SU-DHL-6 (cell line): Measurements from ENCODE around the gene SPRY4.

Source experiments
- H2AFZ ChIP-seq: fragments of 200-600 bp; sonication (generic); 2 replicates; pipeline ENCODE4 v1.6.1; 2014; ENCODE audit warnings: low read depth, mild to moderate bottlenecking, moderate library complexity, mixed read lengths, antibody characterized with exemption, low read length; ENCODE audit not compliant: severe bottlenecking
- H3F3A ChIP-seq: fragments of 200-600 bp; shearing (Covaris generic); 2 replicates; pipeline ENCODE4 v1.6.0; 2016; ENCODE audit warnings: antibody characterized with exemption, mild to moderate bottlenecking; ENCODE audit not compliant: insufficient read depth
- H3K27ac ChIP-seq: fragments of 200-600 bp; sonication (generic); 2 replicates; pipeline ENCODE4 v1.5.1; 2016; ENCODE audit warnings: low read depth, mild to moderate bottlenecking, low read length, moderate library complexity, mixed read lengths
- H3K27me3 ChIP-seq: fragments of 200-600 bp; sonication (generic), shearing (Covaris generic); 2 replicates; pipeline ENCODE4 v1.6.0; 2014; ENCODE audit warnings: mild to moderate bottlenecking, low read length
- H3K36me3 ChIP-seq: fragments of 200-600 bp; sonication (generic); 2 replicates; pipeline ENCODE4 v1.6.1; 2014; ENCODE audit warnings: mild to moderate bottlenecking, low read length, mixed read lengths
- H3K4me2 ChIP-seq: fragments of 300-600, 200-600 bp; shearing (Covaris generic), sonication (generic); 2 replicates; pipeline ENCODE4 v1.6.0; 2014; ENCODE audit warnings: low read length, low read depth, mild to moderate bottlenecking; ENCODE audit not compliant: poor library complexity, severe bottlenecking
- H3K4me3 ChIP-seq: fragments of 200-600 bp; sonication (generic); 2 replicates; pipeline ENCODE4 v1.5.1; 2014; ENCODE audit warnings: antibody characterized with exemption, low read length, mild to moderate bottlenecking, mixed read lengths; ENCODE audit not compliant: insufficient read depth, poor library complexity, severe bottlenecking
- H3K79me2 ChIP-seq: fragments of 200-600 bp; sonication (generic); 2 replicates; pipeline ENCODE4 v1.6.1; 2014; ENCODE audit warnings: mild to moderate bottlenecking, low read length, moderate library complexity; ENCODE audit not compliant: insufficient read depth
- H3K9ac ChIP-seq: fragments of 200-600 bp; sonication (generic); 2 replicates; pipeline ENCODE4 v1.7.0; 2014; ENCODE audit warnings: mild to moderate bottlenecking, low read length
- H3K9me2 ChIP-seq: fragments of 200-600 bp; sonication (generic); replicated peaks from 2 replicates; pipeline ENCODE4 v1.6.1; 2014; ENCODE audit warnings: low read length; ENCODE audit not compliant: insufficient read depth
- H3K9me3 ChIP-seq: fragments of 200-600 bp; sonication (generic); 2 replicates; pipeline ENCODE4 v1.6.1; 2014; ENCODE audit warnings: low read length, mixed read lengths; ENCODE audit not compliant: insufficient read depth
- H4K20me1 ChIP-seq: fragments of 200-600 bp; sonication (generic); 2 replicates; pipeline ENCODE4 v1.6.1; 2014; ENCODE audit warnings: low read depth, mild to moderate bottlenecking, antibody characterized with exemption, low read length, moderate library complexity, mixed read lengths
- EZH2phosphoT487 ChIP-seq: fragments of 200-600 bp; sonication (generic), shearing (Covaris generic); conservative IDR thresholded peaks from 2 replicates; pipeline ENCODE4 v1.6.1; 2018; ENCODE audit warnings: mild to moderate bottlenecking, antibody characterized with exemption, low read length, moderate library complexity, mixed read lengths
- TF ChIP-seq, protein P1 (sequence below): fragments of 200-600 bp; sonication (generic); IDR thresholded peaks from one replicate; pipeline ENCODE4 v1.5.1; 2017; ENCODE audit warnings: antibody characterized with exemption, mild to moderate bottlenecking, low read length, moderate library complexity; ENCODE audit not compliant: insufficient read depth, poor library complexity, severe bottlenecking

Gene SPRY4

GRCh38 chr5:142307146-142307890 lies 17.5 kb downstream of the SPRY4 start:
- no peak for TF ChIP-seq EZH2phosphoT487
- TF ChIP-seq, protein P1, sequence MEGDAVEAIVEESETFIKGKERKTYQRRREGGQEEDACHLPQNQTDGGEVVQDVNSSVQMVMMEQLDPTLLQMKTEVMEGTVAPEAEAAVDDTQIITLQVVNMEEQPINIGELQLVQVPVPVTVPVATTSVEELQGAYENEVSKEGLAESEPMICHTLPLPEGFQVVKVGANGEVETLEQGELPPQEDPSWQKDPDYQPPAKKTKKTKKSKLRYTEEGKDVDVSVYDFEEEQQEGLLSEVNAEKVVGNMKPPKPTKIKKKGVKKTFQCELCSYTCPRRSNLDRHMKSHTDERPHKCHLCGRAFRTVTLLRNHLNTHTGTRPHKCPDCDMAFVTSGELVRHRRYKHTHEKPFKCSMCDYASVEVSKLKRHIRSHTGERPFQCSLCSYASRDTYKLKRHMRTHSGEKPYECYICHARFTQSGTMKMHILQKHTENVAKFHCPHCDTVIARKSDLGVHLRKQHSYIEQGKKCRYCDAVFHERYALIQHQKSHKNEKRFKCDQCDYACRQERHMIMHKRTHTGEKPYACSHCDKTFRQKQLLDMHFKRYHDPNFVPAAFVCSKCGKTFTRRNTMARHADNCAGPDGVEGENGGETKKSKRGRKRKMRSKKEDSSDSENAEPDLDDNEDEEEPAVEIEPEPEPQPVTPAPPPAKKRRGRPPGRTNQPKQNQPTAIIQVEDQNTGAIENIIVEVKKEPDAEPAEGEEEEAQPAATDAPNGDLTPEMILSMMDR: no peak
- H3K4me3 ChIP-seq: no peak overlapping the region
- no peaks in the 10 kb centered on the region for H3K9me2 ChIP-seq
- H2AFZ ChIP-seq: no peak overlapping the region
- H4K20me1 ChIP-seq: no peaks in the 10 kb centered on the region
- H3K27me3 ChIP-seq: no peaks in the 10 kb centered on the region
- H3F3A ChIP-seq: no peaks in the 10 kb centered on the region
- no peaks in the 10 kb centered on the region for H3K36me3 ChIP-seq
- H3K79me2 ChIP-seq: no peaks in the 10 kb centered on the region
- no peaks in the 10 kb centered on the region for H3K9me3 ChIP-seq
- H3K4me2 ChIP-seq: no peak overlapping the region
- no peak overlapping the region for H3K27ac ChIP-seq
- no peak overlapping the region for H3K9ac ChIP-seq

GRCh38 chr5:142306077-142306502 lies 18.7 kb downstream of the SPRY4 start:
- Histone ChIP-seq H4K20me1 (no peaks in the 10 kb centered on the region), H3K36me3 (no peaks in the 10 kb centered on the region), H2AFZ (no peak overlapping the region), H3K4me2 (no peak overlapping the region), H3K9me2 (no peaks in the 10 kb centered on the region), H3K27ac (no peak overlapping the region), H3F3A (no peaks in the 10 kb centered on the region), H3K9ac (no peak overlapping the region), H3K4me3 (no peak overlapping the region), H3K79me2 (no peaks in the 10 kb centered on the region), H3K9me3 (no peaks in the 10 kb centered on the region), H3K27me3 (no peaks in the 10 kb centered on the region)
- TF ChIP-seq EZH2phosphoT487: no peak
- TF ChIP-seq, protein P1: no peak

- H3F3A ChIP-seq: no peaks in the 10 kb centered on the region
- no peaks in the 10 kb centered on the region for H3K79me2 ChIP-seq
- H3K9me2 ChIP-seq: no peaks in the 10 kb centered on the region
- H3K9me3 ChIP-seq: no peaks in the 10 kb centered on the region
- H3K9ac ChIP-seq: no peak overlapping the region
- H4K20me1 ChIP-seq: no peaks in the 10 kb centered on the region
- TF ChIP-seq, protein P1: no peak
- TF ChIP-seq EZH2phosphoT487: no peak
- no peak overlapping the region for H3K27ac ChIP-seq
- no peak overlapping the region for H3K4me3 ChIP-seq
- no peaks in the 10 kb centered on the region for H3K27me3 ChIP-seq
- no peak overlapping the region for H3K4me2 ChIP-seq
- H2AFZ ChIP-seq: no peak overlapping the region
- no peaks in the 10 kb centered on the region for H3K36me3 ChIP-seq
These were observed 19.6 kb downstream of the SPRY4 start for GRCh38 chr5:142305211-142305610.
